CD14-positive monocyte (primary cell): Measurements from ENCODE around the gene SLC13A3. TPM values are rescaled to one million over a fixed set of nuclear protein-coding genes. Genes with fewer than 3 reads are reported as not detected.

Experiments
- DNase-seq, 3 donors: peaks; one replicate each; pipeline ENCODE4 v3.0.0-alpha.2; 2011 to 2022
- H2AFZ ChIP-seq: 2 replicates; pipeline ENCODE4 v1.6.0; 2012; ENCODE audit warnings: mild to moderate bottlenecking, low read depth, low read length, inconsistent platforms; ENCODE audit not compliant: insufficient read depth, poor library complexity, severe bottlenecking
- H3K27ac ChIP-seq, 2 donors: 1 replicate in 1 of 2; 2 replicates in 1 of 2; pipeline ENCODE4 v1.5.1; 2012 to 2013; ENCODE audit warnings: low read length in 2 of 2, control low read depth in 1 of 2, inconsistent platforms in 1 of 2, low read depth in 1 of 2, mild to moderate bottlenecking in 1 of 2
- H3K27me3 ChIP-seq, 2 donors: one replicate each; pipeline versions ENCODE4 v1.6.0 to v1.6.1; 2011 to 2013; ENCODE audit warnings: low read length in 2 of 2; ENCODE audit not compliant: control insufficient read depth in 2 of 2, insufficient read depth in 2 of 2
- H3K36me3 ChIP-seq, 2 donors: replicated peaks in 1 of 2; 1 replicate in 1 of 2; 2 replicates in 1 of 2; pipeline versions ENCODE4 v1.5.1 to v1.6.1; 2012 to 2013; ENCODE audit warnings: low read length in 2 of 2, control low read depth in 1 of 2, inconsistent platforms in 1 of 2, mild to moderate bottlenecking in 1 of 2; ENCODE audit not compliant: insufficient read depth in 2 of 2, control insufficient read depth in 1 of 2
- H3K4me1 ChIP-seq, 2 donors: 1 replicate in 1 of 2; 2 replicates in 1 of 2; pipeline versions ENCODE4 v1.5.1 to v1.6.1; 2012 to 2013; ENCODE audit warnings: low read length in 2 of 2, control low read depth in 1 of 2, inconsistent platforms in 1 of 2, mild to moderate bottlenecking in 1 of 2, moderate library complexity in 1 of 2; ENCODE audit not compliant: insufficient read depth in 2 of 2, control insufficient read depth in 1 of 2
- H3K4me2 ChIP-seq: replicated peaks from 2 replicates; pipeline ENCODE3; 2012; ENCODE audit warnings: low read length, moderate library complexity, mild to moderate bottlenecking; ENCODE audit not compliant: poor library complexity, severe bottlenecking; ENCODE audit errors: extremely low read depth
- H3K4me3 ChIP-seq, 3 experiments: fragments of 200-600 bp in 1 of 3; sonication (generic) in 1 of 3; replicated peaks in 1 of 3; 1 replicate in 2 of 3; 2 replicates in 1 of 3; pipeline ENCODE4 v1.5.1; 2011 to 2013; ENCODE audit warnings: low read length in 3 of 3, mild to moderate bottlenecking in 3 of 3, control low read depth in 2 of 3, low read depth in 2 of 3, inconsistent platforms in 1 of 3, moderate library complexity in 1 of 3
- H3K79me2 ChIP-seq: 2 replicates; pipeline ENCODE4 v1.6.0; 2012; ENCODE audit warnings: mild to moderate bottlenecking, control low read depth, inconsistent platforms, low read length, moderate library complexity; ENCODE audit not compliant: insufficient read depth
- H3K9ac ChIP-seq: 2 replicates; pipeline ENCODE4 v1.6.0; 2017; ENCODE audit warnings: low read length, mild to moderate bottlenecking; ENCODE audit not compliant: insufficient read depth, poor library complexity, severe bottlenecking
- H3K9me3 ChIP-seq, 2 donors: replicated peaks in 1 of 2; 1 replicate in 1 of 2; 2 replicates in 1 of 2; pipeline versions ENCODE4 v1.5.1 to v1.6.1; 2012 to 2013; ENCODE audit warnings: low read length in 2 of 2, control low read depth in 1 of 2; ENCODE audit not compliant: control insufficient read depth in 1 of 2, insufficient read depth in 1 of 2
- H4K20me1 ChIP-seq: 2 replicates; pipeline ENCODE4 v1.6.0; 2012; ENCODE audit warnings: mild to moderate bottlenecking, low read length, control low read depth, moderate library complexity; ENCODE audit not compliant: insufficient read depth
- H3K27ac Mint-ChIP-seq, 7 donors: one replicate each; pipeline ENCODE4 v1.8.0; 2020; ENCODE audit warnings: mild to moderate bottlenecking in 7 of 7, mixed read lengths in 7 of 7, moderate library complexity in 6 of 7, inconsistent platforms in 2 of 7
- H3K27me3 Mint-ChIP-seq, 3 donors: one replicate each; pipeline ENCODE4 v1.8.0; 2021 to 2022; ENCODE audit warnings: low read depth in 3 of 3, mild to moderate bottlenecking in 3 of 3, mixed read lengths in 3 of 3, moderate library complexity in 3 of 3, inconsistent platforms in 1 of 3
- H3K36me3 Mint-ChIP-seq, 2 donors: one replicate each; pipeline ENCODE4 v1.8.0; 2020; ENCODE audit warnings: mixed read lengths in 2 of 2, inconsistent platforms in 1 of 2, mild to moderate bottlenecking in 1 of 2
- H3K4me1 Mint-ChIP-seq: one replicate; pipeline ENCODE4 v1.8.0; 2020; ENCODE audit warnings: mild to moderate bottlenecking, mixed read lengths
- H3K4me3 Mint-ChIP-seq, 2 donors: one replicate each; pipeline ENCODE4 v1.8.0; 2020; ENCODE audit warnings: mild to moderate bottlenecking in 2 of 2, mixed read lengths in 2 of 2, moderate library complexity in 1 of 2
- H3K9me3 Mint-ChIP-seq, 7 donors: one replicate each; pipeline ENCODE4 v1.8.0; 2020 to 2022; ENCODE audit warnings: mixed read lengths in 7 of 7, mild to moderate bottlenecking in 6 of 7, moderate library complexity in 6 of 7, inconsistent platforms in 2 of 7
- CTCF ChIP-seq: fragments of 200-600 bp; IDR thresholded peaks from one replicate; pipeline ENCODE4 v1.8.0; 2022; ENCODE audit warnings: antibody characterized with exemption, mild to moderate bottlenecking
- WGBS: methylation state at CpG from one replicate; pipeline ENCODE4 v1.1.5; 2013; ENCODE audit warnings: missing lambda C conversion rate; ENCODE audit not compliant: insufficient coverage; 5-methylcytosine and 5-hydroxymethylcytosine counted together
- intact Hi-C, 2 donors: fragments of 100-400 bp; cut with micrococcal nuclease; formaldehyde crosslinking; loops; one replicate each; pipeline versions ENCODE4 v1.15.0 to v1.15.1; 2023
- polyA plus RNA-seq, 3 donors: library from polyadenylated mRNA; depleted of rRNA in 1 of 3; unstranded in 2 of 3; stranded (reverse) in 1 of 3; fragments of 300-500 nt in 2 of 3; fragments of >200 nt in 1 of 3; fragmentation: Illumina TruSeq in 2 of 3; gene quantifications; 1 replicate in 2 of 3; 2 replicates in 1 of 3; pipeline ENCODE4 v1.2.3, GENCODE V29; 2012 to 2021

Gene SLC13A3
- polyA plus RNA-seq, 3 donors, result 0.04 TPM; not detected in 2

DNA sequence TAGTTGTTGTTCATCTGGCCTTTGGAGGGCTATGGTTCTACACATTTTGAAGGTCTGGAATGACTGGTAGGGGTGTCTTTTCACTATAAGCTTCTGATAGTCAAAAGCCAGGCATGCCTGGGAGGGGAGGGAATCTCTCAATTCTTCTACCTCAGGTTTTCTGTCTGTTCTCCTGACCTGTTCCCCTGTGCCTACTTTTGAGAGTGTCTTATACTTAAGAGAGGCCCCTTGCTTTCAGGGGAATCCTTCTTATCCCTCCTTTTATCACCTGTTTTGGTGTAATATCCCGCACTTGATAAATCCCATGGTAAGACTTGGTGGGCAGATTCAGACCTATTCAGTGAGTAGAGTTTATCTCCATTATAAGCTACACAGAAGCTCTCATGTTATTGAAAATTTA lies 10.4 kb upstream of the SLC13A3 start:
- Histone ChIP-seq H3K9me3 (no peaks in the 10 kb centered on the region), H3K4me2 (no peak overlapping the region), H3K4me3 (no peak overlapping the region), H3K9ac (no peak overlapping the region), H3K4me1 (no peaks in the 10 kb centered on the region), H2AFZ (no peak overlapping the region), H3K36me3 (no peaks in the 10 kb centered on the region), H4K20me1 (no peaks in the 10 kb centered on the region), H3K79me2 (no peaks in the 10 kb centered on the region), H3K27me3 (no peaks in the 10 kb centered on the region), H3K27ac (no peak overlapping the region)
- Mint-ChIP-seq H3K4me3 (no peak overlapping the region), H3K36me3 (no peaks in the 10 kb centered on the region), H3K4me1 (no peaks in the 10 kb centered on the region), H3K27me3 (peaks cover 6 to 12% (median 7%) of the 10 kb centered on the region in 3 donors), H3K27ac (no peak overlapping the region), H3K9me3 (peaks cover 0 to 3% (median 0%) of the 10 kb centered on the region in 7 donors)
- DNase-seq, result no peak
- TF ChIP-seq CTCF, result no peak
- WGBS, result no CpG with 5 or more reads among the region's 1 CpG
- intact Hi-C loops, result no loop called here

GRCh38 chr20:46660487-46660886 lies 9.2 kb upstream of the SLC13A3 start:
- Histone ChIP-seq H3K9me3 (no peaks in the 10 kb centered on the region), H3K79me2 (no peaks in the 10 kb centered on the region), H4K20me1 (no peaks in the 10 kb centered on the region), H3K27me3 (no peaks in the 10 kb centered on the region), H3K36me3 (no peaks in the 10 kb centered on the region), H3K27ac (no peak overlapping the region), H3K4me3 (no peak overlapping the region), H3K9ac (no peak overlapping the region), H3K4me1 (no peaks in the 10 kb centered on the region), H2AFZ (no peak overlapping the region), H3K4me2 (no peak overlapping the region)
- intact Hi-C loops, result no loop called here
- Mint-ChIP-seq H3K27ac (no peak overlapping the region), H3K4me3 (no peak overlapping the region), H3K36me3 (no peaks in the 10 kb centered on the region), H3K4me1 (no peaks in the 10 kb centered on the region), H3K27me3 (peaks cover 5 to 13% (median 7%) of the 10 kb centered on the region in 3 donors), H3K9me3 (peaks cover 0 to 4% (median 0%) of the 10 kb centered on the region in 7 donors)
- DNase-seq, result no peak
- no peak for TF ChIP-seq CTCF
- 100% methylated on average over 1 of the region's 4 CpGs for WGBS
